Upper lobe of right lung (tissue), 1 donor: ENCODE results near the gene EPB41L3. TPM values are rescaled to one million over a fixed set of nuclear protein-coding genes. Genes with fewer than 3 reads are reported as not detected.
"Not testable (repeated sequence)": the region's sequence is repeated elsewhere in the genome, so short reads cannot be mapped to it uniquely, and the experiment has no call there.

Experiments used
- ATAC-seq: fragments of 200-7000 bp; cut with Tn5 transposase; one replicate; pipeline ENCODE4 v1.9.1; 2020; ENCODE audit warnings: mild to moderate bottlenecking, moderate library complexity
- DNase-seq: peaks from one replicate; pipeline ENCODE4 v3.0.0-alpha.2; 2020
- H3K27ac ChIP-seq: fragments of 200-600 bp; one replicate; pipeline ENCODE4 v1.8.0; 2022
- H3K27me3 ChIP-seq: fragments of 200-600 bp; one replicate; pipeline ENCODE4 v1.8.0; 2022; ENCODE audit warnings: mild to moderate bottlenecking
- H3K36me3 ChIP-seq: fragments of 200-600 bp; one replicate; pipeline ENCODE4 v1.8.0; 2022
- H3K4me1 ChIP-seq: fragments of 200-600 bp; one replicate; pipeline ENCODE4 v1.8.0; 2022
- H3K4me3 ChIP-seq: fragments of 200-600 bp; one replicate; pipeline ENCODE4 v1.8.0; 2022; ENCODE audit warnings: mild to moderate bottlenecking
- H3K9me3 ChIP-seq: fragments of 200-600 bp; one replicate; pipeline ENCODE4 v1.8.0; 2022
- CTCF ChIP-seq: fragments of 200-600 bp; IDR thresholded peaks from one replicate; pipeline ENCODE4 v1.8.0; 2022; ENCODE audit warnings: antibody characterized with exemption
- intact Hi-C: fragments of 100-400 bp; cut with DNase I; formaldehyde crosslinking; loops from one replicate; pipeline ENCODE4 v1.11.0; 2022
- total RNA-seq: library from RNA; stranded (reverse); fragmentation: NEBNext Ultra II Directional; extraction: Animal tissue kit (Norgen Biotek cat#: 25700); gene quantifications from one replicate; pipeline ENCODE4 v1.2.1, GENCODE V29; 2021
- donor health status: DM: no; HTN: yes; CAD: no; lungs with severe emphysema.

Gene EPB41L3
- total RNA-seq, 1 donor from 2014 or later, result 68.9 TPM

GRCh38 chr18:5490753-5491480 is 52.9 kb downstream of the EPB41L3 start:
- Histone ChIP-seq H3K9me3 (no peaks in the 10 kb centered on the region), H3K36me3 (no peaks in the 10 kb centered on the region), H3K4me3 (no peak overlapping the region), H3K27me3 (no peaks in the 10 kb centered on the region), H3K27ac (no peak overlapping the region), H3K4me1 (no peaks in the 10 kb centered on the region)
- TF ChIP-seq CTCF, result no peak
- no peak for DNase-seq
- intact Hi-C loops, result no loop called here
- ATAC-seq, result no peak

- intact Hi-C loops, result no loop called here
- no peak for DNase-seq
Observed at GRCh38 chr18:5488844-5489243, 55.0 kb downstream of the EPB41L3 start.

GRCh38 chr18:5488044-5488443 is 55.8 kb downstream of the EPB41L3 start:
- intact Hi-C loops, H3K36me3 ChIP-seq, H3K27ac ChIP-seq, ATAC-seq, DNase-seq, H3K9me3 ChIP-seq, H3K27me3 ChIP-seq, H3K4me3 ChIP-seq, H3K4me1 ChIP-seq: not testable (repeated sequence)

More at GRCh38 chr18:5488844-5489243, 55.0 kb downstream of the EPB41L3 start:
- Histone ChIP-seq H3K4me1 (no peaks in the 10 kb centered on the region), H3K27ac (no peak overlapping the region), H3K9me3 (no peaks in the 10 kb centered on the region), H3K27me3 (no peaks in the 10 kb centered on the region), H3K4me3 (no peak overlapping the region), H3K36me3 (no peaks in the 10 kb centered on the region)
- no peak for ATAC-seq
- no peak for TF ChIP-seq CTCF

- intact Hi-C loops, result no loop called here
- no peaks in the 10 kb centered on the region for H3K9me3 ChIP-seq
- no peak for TF ChIP-seq CTCF
- no peaks in the 10 kb centered on the region for H3K4me1 ChIP-seq
- DNase-seq, result no peak
- H3K27ac ChIP-seq, result no peak overlapping the region
- H3K36me3 ChIP-seq, result no peaks in the 10 kb centered on the region
- H3K27me3 ChIP-seq, result no peaks in the 10 kb centered on the region
- ATAC-seq, result no peak
- H3K4me3 ChIP-seq, result no peak overlapping the region
Observed at GRCh38 chr18:5484526-5484925, 59.3 kb downstream of the EPB41L3 start.

- no peak overlapping the region for H3K4me3 ChIP-seq
- DNase-seq (no peak), ATAC-seq (no peak)
- no peaks in the 10 kb centered on the region for H3K4me1 ChIP-seq
- no peaks in the 10 kb centered on the region for H3K27me3 ChIP-seq
- H3K36me3 ChIP-seq, result no peaks in the 10 kb centered on the region
- intact Hi-C loops, result no loop called here
- TF ChIP-seq CTCF, result no peak
- no peak overlapping the region for H3K27ac ChIP-seq
- no peaks in the 10 kb centered on the region for H3K9me3 ChIP-seq
Observed at GRCh38 chr18:5481621-5482020, 62.2 kb downstream of the EPB41L3 start.

- no peaks in the 10 kb centered on the region for H3K9me3 ChIP-seq
- no peak for ATAC-seq
- H3K4me1 ChIP-seq, result no peaks in the 10 kb centered on the region
- no peaks in the 10 kb centered on the region for H3K36me3 ChIP-seq
- no peak overlapping the region for H3K27ac ChIP-seq
- intact Hi-C loops, result no loop called here
- TF ChIP-seq CTCF, result no peak
- no peaks in the 10 kb centered on the region for H3K27me3 ChIP-seq
- no peak for DNase-seq
- H3K4me3 ChIP-seq, result no peak overlapping the region
Observed at GRCh38 chr18:5478261-5478660, 65.5 kb downstream of the EPB41L3 start.
